ENCODE data around the gene PELO.

Gene PELO

DNA sequence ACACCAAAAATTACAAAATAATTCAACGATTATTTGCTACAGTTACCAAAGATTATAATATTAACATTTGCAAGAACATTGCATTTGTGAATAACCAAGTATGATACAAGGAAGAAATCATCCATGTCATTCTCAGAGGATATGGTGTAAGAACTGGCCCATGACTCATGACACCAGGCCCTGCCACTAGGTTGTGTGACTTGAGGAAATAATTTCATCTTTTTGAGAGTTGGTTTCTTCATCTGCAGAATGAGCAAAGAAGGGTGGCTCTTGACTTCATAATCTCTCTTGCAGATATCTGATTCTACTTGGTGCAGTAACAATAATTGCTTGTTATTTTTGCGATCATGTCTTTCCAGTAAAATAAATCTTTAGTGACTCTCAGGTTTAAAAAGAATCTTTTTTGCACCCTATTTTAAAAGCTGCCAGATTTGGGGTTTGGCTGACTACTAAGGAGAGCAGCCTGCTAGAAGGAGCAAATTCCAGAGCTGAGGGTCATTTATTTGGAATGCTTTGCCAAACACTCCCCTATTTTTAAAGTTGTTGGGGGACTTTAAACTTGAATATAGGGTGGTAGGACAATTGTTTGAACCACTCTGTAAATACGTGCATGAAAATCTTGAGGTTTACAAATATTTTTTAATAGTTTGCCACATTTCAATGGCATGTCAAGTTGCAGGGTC, 23.5 kb downstream of the PELO start:
- no peaks in the 10 kb centered on the region for H3F3A ChIP-seq (ENCODE audit: control insufficient read depth, insufficient read depth)
- no peak overlapping the region for H3K4me2 ChIP-seq (ENCODE audit: low read length)
- no peaks in the 10 kb centered on the region for H3K9me2 ChIP-seq (replicated peaks; ENCODE audit: control insufficient read depth, low read length)

DNA sequence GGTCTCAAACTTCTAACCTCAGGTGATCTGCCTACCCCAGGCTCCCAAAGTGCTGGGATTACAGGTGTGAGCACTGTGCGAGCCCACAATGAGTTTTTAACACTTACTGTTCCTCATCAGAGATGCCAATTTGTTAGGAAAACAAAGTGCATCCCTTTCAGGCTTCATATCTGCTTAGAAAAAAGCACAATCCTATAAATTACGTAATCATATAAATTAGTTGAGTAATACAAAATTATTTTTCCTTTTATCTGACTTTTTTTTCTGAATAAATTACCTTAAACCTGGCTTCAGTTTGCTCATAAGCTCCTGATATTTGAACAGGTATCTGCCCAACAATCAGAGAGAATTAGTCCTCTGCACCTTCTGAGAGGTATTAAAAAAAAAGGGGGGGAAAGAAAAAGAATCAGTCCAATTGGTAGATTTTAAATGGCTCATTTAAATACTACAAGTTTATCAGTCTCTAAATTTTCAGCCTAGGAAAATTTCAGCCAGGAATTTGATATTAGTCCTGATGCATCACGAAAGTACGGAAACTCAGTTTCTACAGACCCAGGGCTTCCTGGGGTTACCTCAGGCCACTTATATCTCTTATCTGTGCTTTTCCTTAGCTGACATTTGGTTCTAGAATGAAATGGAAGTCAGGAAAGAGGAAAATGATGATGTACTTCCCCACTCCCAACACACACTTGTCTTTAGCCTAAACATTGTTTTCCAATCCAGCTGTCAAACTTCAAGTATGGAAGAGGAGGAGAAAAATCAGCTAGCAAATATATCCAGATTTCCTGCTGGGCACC, 26.8 kb downstream of the PELO start:
- no peak overlapping the region for H3K27ac ChIP-seq (ENCODE audit: low read depth, low read length)
- no peaks in the 10 kb centered on the region for H3K79me2 ChIP-seq (ENCODE audit: control insufficient read depth, low read length)
- H3K4me3 ChIP-seq (ENCODE audit: low read length), result no peak overlapping the region
- no peak overlapping the region for H3K4me2 ChIP-seq (ENCODE audit: low read length)
- H3K9me2 ChIP-seq (replicated peaks; ENCODE audit: control insufficient read depth, low read length), result no peaks in the 10 kb centered on the region
- H3K27me3 ChIP-seq (ENCODE audit: control insufficient read depth, low read length), result no peaks in the 10 kb centered on the region
- no peaks in the 10 kb centered on the region for H3K4me1 ChIP-seq (ENCODE audit: control insufficient read depth, low read length)
- TF ChIP-seq, protein P1, sequence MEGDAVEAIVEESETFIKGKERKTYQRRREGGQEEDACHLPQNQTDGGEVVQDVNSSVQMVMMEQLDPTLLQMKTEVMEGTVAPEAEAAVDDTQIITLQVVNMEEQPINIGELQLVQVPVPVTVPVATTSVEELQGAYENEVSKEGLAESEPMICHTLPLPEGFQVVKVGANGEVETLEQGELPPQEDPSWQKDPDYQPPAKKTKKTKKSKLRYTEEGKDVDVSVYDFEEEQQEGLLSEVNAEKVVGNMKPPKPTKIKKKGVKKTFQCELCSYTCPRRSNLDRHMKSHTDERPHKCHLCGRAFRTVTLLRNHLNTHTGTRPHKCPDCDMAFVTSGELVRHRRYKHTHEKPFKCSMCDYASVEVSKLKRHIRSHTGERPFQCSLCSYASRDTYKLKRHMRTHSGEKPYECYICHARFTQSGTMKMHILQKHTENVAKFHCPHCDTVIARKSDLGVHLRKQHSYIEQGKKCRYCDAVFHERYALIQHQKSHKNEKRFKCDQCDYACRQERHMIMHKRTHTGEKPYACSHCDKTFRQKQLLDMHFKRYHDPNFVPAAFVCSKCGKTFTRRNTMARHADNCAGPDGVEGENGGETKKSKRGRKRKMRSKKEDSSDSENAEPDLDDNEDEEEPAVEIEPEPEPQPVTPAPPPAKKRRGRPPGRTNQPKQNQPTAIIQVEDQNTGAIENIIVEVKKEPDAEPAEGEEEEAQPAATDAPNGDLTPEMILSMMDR (IDR thresholded peaks at IDR 0.05; ENCODE audit: low read depth, low read length, poor library complexity, severe bottlenecking), result no peak
- TF ChIP-seq EZH2phosphoT487 (IDR thresholded peaks at IDR 0.05; ENCODE audit: borderline replicate concordance, low read length), result no peak
- no peaks in the 10 kb centered on the region for H3F3A ChIP-seq (ENCODE audit: control insufficient read depth, insufficient read depth)
- H3K9me3 ChIP-seq (ENCODE audit: control insufficient read depth, insufficient read depth, low read length), result no peaks in the 10 kb centered on the region
- H4K20me1 ChIP-seq (ENCODE audit: control insufficient read depth, insufficient read depth, low read depth, low read length), result no peaks in the 10 kb centered on the region
- no peaks in the 10 kb centered on the region for H3K36me3 ChIP-seq (ENCODE audit: control insufficient read depth, low read length)

More for the DNA sequence above, 23.5 kb downstream of the PELO start:
- Histone ChIP-seq H3K27ac (ENCODE audit: low read depth, low read length) (no peak overlapping the region), H3K4me3 (ENCODE audit: low read length) (no peak overlapping the region), H3K9me3 (ENCODE audit: control insufficient read depth, insufficient read depth, low read length) (no peaks in the 10 kb centered on the region), H3K4me1 (ENCODE audit: control insufficient read depth, low read length) (no peaks in the 10 kb centered on the region), H3K36me3 (ENCODE audit: control insufficient read depth, low read length) (no peaks in the 10 kb centered on the region), H4K20me1 (ENCODE audit: control insufficient read depth, insufficient read depth, low read depth, low read length) (no peaks in the 10 kb centered on the region), H3K79me2 (ENCODE audit: control insufficient read depth, low read length) (no peaks in the 10 kb centered on the region), H3K27me3 (ENCODE audit: control insufficient read depth, low read length) (no peaks in the 10 kb centered on the region)
- TF ChIP-seq, protein P1 (IDR thresholded peaks at IDR 0.05; ENCODE audit: low read depth, low read length, poor library complexity, severe bottlenecking), result no peak
- TF ChIP-seq EZH2phosphoT487 (IDR thresholded peaks at IDR 0.05; ENCODE audit: borderline replicate concordance, low read length), result no peak

DNA sequence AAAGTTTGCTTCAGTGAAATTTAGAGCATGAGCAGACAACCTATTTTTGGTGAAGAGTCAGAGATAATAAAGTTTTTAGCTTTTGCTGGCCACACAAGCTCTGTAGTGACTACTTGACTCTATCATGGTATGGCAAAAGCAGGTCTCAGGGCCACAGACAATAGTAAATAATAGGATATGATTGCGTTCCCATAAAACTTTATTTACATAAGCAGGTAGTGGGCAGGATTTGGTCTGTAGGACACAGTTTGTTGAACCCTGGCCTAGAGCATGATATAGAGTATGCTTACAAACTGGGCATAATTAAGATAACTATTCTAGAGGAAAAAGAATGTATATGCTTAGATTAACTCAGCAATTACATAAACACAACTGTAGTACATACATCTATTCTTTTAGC, 30.1 kb downstream of the PELO start:
- no peaks in the 10 kb centered on the region for H3K4me1 ChIP-seq (ENCODE audit: control insufficient read depth, low read length)
- no peaks in the 10 kb centered on the region for H4K20me1 ChIP-seq (ENCODE audit: control insufficient read depth, insufficient read depth, low read depth, low read length)
- H3K9me2 ChIP-seq (replicated peaks; ENCODE audit: control insufficient read depth, low read length), result no peaks in the 10 kb centered on the region
- no peaks in the 10 kb centered on the region for H3K36me3 ChIP-seq (ENCODE audit: control insufficient read depth, low read length)
- no peak overlapping the region for H3K4me3 ChIP-seq (ENCODE audit: low read length)
- no peaks in the 10 kb centered on the region for H3K9me3 ChIP-seq (ENCODE audit: control insufficient read depth, insufficient read depth, low read length)
- H3K4me2 ChIP-seq (ENCODE audit: low read length), result no peak overlapping the region
- H3K27me3 ChIP-seq (ENCODE audit: control insufficient read depth, low read length), result no peaks in the 10 kb centered on the region
- no peak overlapping the region for H3K27ac ChIP-seq (ENCODE audit: low read depth, low read length)
- H3K79me2 ChIP-seq (ENCODE audit: control insufficient read depth, low read length), result no peaks in the 10 kb centered on the region
- H3F3A ChIP-seq (ENCODE audit: control insufficient read depth, insufficient read depth), result no peaks in the 10 kb centered on the region
- no peak for TF ChIP-seq EZH2phosphoT487 (IDR thresholded peaks at IDR 0.05; ENCODE audit: borderline replicate concordance, low read length)
- TF ChIP-seq, protein P1 (IDR thresholded peaks at IDR 0.05; ENCODE audit: low read depth, low read length, poor library complexity, severe bottlenecking), result no peak

Data from DOHH2 (cell line).